ACC112 (cell line): ENCODE measurements around the gene CCDC78.
"Not testable (repeated sequence)": the region's sequence is repeated elsewhere in the genome, so short reads cannot be mapped to it uniquely, and the experiment has no call there.

Experiments used
- H2AFZ ChIP-seq: fragments of 200-600 bp; sonication (generic); one replicate; pipeline ENCODE4 v1.6.0; 2017; ENCODE audit warnings: antibody characterized with exemption, low read length; ENCODE audit not compliant: unreplicated experiment
- H3K27ac ChIP-seq: fragments of 200-600 bp; sonication (generic); 2 replicates; pipeline ENCODE4 v1.5.1; 2014; ENCODE audit warnings: low read depth, mild to moderate bottlenecking, antibody characterized with exemption, low read length, moderate library complexity
- H3K27me3 ChIP-seq: fragments of 200-600 bp; sonication (generic); 2 replicates; pipeline ENCODE4 v1.6.1; 2014; ENCODE audit warnings: mild to moderate bottlenecking, antibody characterized with exemption, low read length, moderate library complexity, mixed read lengths; ENCODE audit not compliant: insufficient read depth
- H3K36me3 ChIP-seq: fragments of 200-600 bp; sonication (generic); 2 replicates; pipeline ENCODE4 v1.6.1; 2016; ENCODE audit warnings: mild to moderate bottlenecking, antibody characterized with exemption, low read length, moderate library complexity, mixed read lengths; ENCODE audit not compliant: insufficient read depth
- H3K4me1 ChIP-seq: fragments of 200-600 bp; sonication (generic); one replicate; pipeline ENCODE4 v1.6.1; 2016; ENCODE audit warnings: low read length, mixed read lengths; ENCODE audit not compliant: insufficient read depth, unreplicated experiment, control insufficient read depth
- H3K4me3 ChIP-seq: fragments of 200-600 bp; sonication (generic); 2 replicates; pipeline ENCODE4 v1.5.1; 2014; ENCODE audit warnings: mild to moderate bottlenecking, low read depth, low read length
- H3K79me2 ChIP-seq: fragments of 200-600 bp; sonication (generic); one replicate; pipeline ENCODE4 v1.6.0; 2016; ENCODE audit warnings: low read length; ENCODE audit not compliant: control insufficient read depth, unreplicated experiment, insufficient read depth

CCDC78 gene

DNA sequence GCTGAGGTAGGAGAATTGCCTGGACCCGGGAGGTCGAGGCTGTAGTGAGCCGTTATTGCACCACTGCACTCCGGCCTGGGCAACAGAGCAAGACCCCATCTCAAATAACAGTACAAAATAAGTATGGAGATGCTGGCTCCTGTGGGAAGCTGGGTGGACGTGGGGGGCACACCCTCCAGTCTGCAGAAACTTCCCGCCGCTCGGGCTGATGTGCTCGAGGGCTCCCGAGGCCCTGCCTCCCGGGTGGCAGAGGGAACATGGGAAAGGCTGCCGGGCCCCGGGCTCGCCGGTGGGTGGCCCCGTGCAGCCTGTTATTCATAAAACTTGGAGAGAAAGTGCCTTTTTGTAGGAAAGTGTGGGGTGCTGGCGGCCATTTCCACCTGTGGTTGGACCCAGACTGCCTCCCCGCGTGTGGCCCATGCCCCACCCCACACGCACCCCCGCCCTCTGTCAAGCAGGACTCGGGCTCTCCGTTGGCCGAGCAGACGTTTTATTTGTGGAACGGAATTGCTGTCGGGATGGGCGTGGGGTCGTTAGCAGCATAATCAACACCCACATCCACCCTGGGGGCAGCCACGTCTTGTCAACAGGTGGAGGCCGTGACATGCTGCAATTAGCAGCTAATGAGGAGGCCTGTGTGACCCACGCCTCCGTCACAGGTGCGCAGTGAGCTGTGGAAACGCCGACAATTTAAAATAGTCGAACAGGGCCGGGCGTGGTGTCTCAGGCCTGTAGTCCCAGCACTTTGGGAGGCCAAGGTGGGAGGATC, 21.9 kb upstream of the CCDC78 start:
- Histone ChIP-seq H3K27ac (no peak overlapping the region), H3K27me3 (no peaks in the 10 kb centered on the region), H3K4me1 (no peaks in the 10 kb centered on the region), H3K36me3 (no peaks in the 10 kb centered on the region), H3K79me2 (no peaks in the 10 kb centered on the region), H2AFZ (no peak overlapping the region), H3K4me3 (no peak overlapping the region)

DNA sequence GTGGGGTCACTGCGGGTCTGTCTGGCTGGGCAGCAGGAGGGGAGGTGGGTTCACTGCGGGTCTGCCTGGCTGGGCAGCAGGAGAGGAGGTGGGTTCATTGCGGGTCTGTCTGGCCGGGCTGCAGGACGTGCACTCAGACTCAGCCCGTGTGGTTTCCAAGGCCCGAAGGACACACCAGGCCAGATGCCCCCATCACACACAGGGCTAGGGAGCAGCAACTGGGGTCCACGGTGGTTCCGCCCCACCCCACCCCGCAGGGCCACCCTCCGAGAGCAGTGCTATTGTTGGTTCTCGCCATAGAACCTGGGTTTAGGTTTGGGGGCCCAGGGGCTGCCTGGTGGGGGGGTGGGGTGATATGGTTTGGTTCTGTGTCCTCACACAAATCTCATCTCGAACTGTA, 20.4 kb upstream of the CCDC78 start:
- Histone ChIP-seq H3K4me1 (no peaks in the 10 kb centered on the region), H3K27me3 (no peaks in the 10 kb centered on the region), H2AFZ (no peak overlapping the region), H3K4me3 (no peak overlapping the region), H3K36me3 (no peaks in the 10 kb centered on the region), H3K27ac (no peak overlapping the region), H3K79me2 (no peaks in the 10 kb centered on the region)

DNA sequence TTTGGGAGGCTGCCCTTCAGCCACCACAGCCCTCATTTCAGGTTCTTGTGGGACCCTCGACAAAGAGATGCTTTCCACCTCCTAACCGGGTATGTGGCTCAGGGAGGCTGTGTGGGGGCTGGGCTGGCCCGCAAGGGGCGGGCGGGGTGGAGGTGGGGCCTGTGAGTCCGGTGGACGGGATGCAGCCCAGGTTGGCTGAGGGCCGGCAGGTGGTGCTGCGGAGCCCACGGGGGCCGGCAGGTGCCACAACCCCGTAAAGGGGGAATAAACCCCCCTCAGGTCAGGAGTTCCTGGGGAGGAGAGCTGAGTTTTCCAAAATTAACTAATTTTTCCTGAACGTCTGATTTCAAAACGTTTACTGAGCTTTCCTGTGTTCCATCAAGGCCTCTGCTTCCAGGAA, 19.5 kb upstream of the CCDC78 start:
- H3K4me3 ChIP-seq: no peak overlapping the region
- H3K27ac ChIP-seq: no peak overlapping the region
- H3K4me1 ChIP-seq: no peaks in the 10 kb centered on the region
- H3K27me3 ChIP-seq: no peaks in the 10 kb centered on the region
- no peaks in the 10 kb centered on the region for H3K36me3 ChIP-seq
- H2AFZ ChIP-seq: no peak overlapping the region
- H3K79me2 ChIP-seq: no peaks in the 10 kb centered on the region

DNA sequence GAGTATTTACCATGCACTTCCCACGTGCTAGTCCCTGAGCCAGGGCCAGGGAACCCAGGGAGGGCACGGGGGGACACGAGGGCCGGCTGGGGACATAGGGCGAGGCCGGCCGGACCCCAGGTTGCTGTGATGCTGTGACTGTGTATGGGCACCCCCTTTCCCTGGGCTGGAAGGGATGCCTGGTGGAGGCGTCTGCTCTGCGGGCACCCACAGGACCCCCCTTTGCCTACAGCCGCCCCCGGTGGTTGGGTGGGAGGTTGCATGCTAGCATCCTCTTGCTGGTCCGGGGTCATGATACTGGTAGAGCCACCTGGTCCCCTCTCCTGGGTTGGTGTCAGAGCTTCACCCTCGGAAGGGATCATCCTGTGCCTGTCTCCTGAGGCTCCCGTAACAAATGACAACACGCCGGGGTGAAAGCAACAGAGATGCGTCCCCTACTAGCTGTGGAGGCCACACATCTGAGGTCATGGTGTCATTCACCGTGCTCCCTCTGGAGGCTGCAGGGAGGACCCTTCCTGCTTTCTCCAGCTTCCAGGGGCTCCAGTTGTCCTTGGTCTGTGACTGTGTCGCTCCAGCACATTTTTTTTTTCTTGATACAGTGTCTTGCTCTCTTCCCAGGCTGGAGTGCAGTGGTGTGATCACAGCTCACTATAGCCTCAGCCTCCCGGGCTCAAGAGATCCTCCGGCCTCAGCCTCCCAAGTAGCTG, 17.7 kb upstream of the CCDC78 start:
- no peaks in the 10 kb centered on the region for H3K27me3 ChIP-seq
- no peaks in the 10 kb centered on the region for H3K4me1 ChIP-seq
- no peak overlapping the region for H3K27ac ChIP-seq
- no peaks in the 10 kb centered on the region for H3K36me3 ChIP-seq
- no peak overlapping the region for H2AFZ ChIP-seq
- no peak overlapping the region for H3K4me3 ChIP-seq
- H3K79me2 ChIP-seq: peaks cover 6% of the 10 kb centered on the region

DNA sequence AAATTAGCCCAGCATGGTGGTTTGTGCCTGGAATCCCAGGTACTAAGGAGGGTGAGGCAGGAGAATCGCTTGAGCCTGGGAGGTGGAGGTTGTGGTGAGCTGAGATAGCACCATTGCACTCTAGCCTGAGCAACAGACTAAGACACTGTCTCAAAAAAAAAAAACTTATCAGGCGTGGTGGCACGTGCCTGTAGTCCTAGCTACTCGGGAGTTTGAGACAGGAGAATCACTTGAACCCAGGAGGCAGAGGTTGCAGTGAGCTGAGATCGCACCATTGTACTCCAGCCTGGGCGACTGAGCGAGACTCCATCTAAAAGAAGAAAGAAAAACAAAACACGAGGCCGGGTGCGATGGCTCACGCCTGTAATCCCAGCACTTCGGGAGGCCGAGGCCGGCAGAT, 16.7 kb upstream of the CCDC78 start:
- not testable (repeated sequence) for H2AFZ ChIP-seq, H3K27ac ChIP-seq, H3K79me2 ChIP-seq, H3K4me3 ChIP-seq, H3K4me1 ChIP-seq, H3K27me3 ChIP-seq, H3K36me3 ChIP-seq

DNA sequence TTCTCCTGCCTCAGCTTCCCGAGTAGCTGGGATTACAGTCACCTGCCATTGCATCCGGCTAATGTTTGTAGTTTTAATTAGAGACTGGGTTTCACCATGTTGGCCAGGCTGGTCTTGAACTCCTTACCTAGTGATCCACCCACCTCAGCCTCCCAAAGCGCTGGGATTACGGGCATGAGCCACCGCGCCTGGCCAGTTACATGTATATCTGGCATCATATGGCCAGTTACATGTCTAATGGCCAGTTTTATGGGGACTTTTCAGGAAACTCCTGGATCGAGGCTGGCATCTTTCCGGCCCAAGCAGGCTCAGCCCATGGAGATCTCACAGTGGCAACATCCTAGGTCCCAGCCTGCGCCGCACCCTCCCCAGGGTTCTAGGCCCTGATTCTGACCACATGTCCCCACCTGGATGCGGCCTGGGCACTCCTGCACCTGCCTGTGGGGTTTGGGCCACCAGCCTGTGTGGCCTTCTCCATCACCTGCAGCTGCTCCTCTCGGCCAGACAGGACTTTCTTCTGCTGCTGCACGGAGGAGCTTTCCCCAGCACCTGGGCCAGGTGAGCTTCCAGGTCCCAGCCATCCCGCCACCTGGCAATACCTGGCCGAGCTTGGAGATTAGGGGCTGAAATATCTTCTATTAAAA, 15.9 kb upstream of the CCDC78 start:
- Histone ChIP-seq H3K4me3 (no peak overlapping the region), H3K79me2 (peaks cover 6% of the 10 kb centered on the region), H3K27ac (no peak overlapping the region)

DNA sequence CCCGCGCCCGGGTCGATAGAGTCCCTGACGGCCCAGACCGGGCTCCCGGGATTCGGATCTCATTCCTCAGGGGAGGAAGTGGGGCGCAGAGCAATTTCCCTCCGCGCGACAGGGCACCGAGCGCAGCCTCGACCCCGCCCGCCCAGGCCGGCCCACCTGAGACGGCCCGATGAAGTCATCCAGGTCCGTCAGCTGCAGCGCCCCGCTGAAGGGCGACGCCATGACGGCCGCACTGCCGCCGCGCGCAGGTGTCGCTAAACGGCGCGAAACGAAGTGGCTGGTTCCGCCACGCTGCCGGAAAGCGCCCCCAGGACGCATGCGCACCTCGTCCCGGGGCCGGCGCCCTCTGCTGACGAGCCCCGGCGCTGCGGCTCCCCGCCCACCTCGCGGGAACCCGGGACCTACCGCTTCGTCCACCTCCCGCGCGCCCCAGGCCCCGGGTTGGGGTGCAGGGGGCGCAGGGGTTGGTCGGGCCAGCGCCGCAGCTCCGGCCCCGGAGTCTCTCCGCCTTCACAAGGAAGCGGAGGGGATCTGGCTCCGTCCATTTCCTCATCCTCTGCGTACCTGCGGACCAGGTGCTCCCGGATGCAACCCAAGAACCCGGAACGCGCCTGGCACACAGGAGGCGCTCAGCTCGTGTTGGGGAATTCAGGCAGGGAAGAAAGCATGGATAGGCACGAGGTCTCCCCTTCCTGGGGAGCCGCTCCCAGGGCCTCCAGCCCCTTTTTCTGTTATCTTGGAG, 14.7 kb upstream of the CCDC78 start, which contains the start of gene CIAO3:
Gene CIAO3, minus strand, starts transcription at position 234 of the 742 bp plus-strand sequence. Its CDS starts 12 bp downstream, at position 222.
- Histone ChIP-seq H3K36me3 (no peaks in the 10 kb centered on the region), H3K27me3 (no peaks in the 10 kb centered on the region), H3K4me3 (peak within 1 kb of the TSS; percentile 98), H3K4me1 (no peaks in the 10 kb centered on the region), H2AFZ (peak within 1 kb of the TSS; percentile 99), H3K27ac (no peak within 1 kb of the TSS), H3K79me2 (peaks cover 6% of the 10 kb centered on the region)

More for the DNA sequence above, 15.9 kb upstream of the CCDC78 start:
- H2AFZ ChIP-seq: no peak overlapping the region
- H3K4me1 ChIP-seq: no peaks in the 10 kb centered on the region
- H3K36me3 ChIP-seq: no peaks in the 10 kb centered on the region
- no peaks in the 10 kb centered on the region for H3K27me3 ChIP-seq

DNA sequence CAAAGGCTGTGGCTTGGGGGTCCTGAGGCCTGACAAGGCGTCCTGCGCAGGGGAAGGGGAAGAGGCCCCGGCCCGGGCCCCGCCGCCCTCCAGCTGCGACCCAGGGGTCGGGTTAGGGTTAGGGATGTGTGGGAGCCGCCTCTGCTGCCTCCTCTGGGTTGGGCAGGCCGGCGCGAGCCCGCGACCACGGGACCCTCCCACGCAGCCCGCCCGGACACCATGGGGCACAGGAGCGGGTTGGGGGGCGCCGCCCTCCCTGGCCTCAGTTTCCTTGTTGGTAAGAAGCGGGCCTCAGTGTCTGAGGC, 14.2 kb upstream of the CCDC78 start:
- H3K4me1 ChIP-seq: no peaks in the 10 kb centered on the region
- no peaks in the 10 kb centered on the region for H3K36me3 ChIP-seq
- H3K4me3 ChIP-seq: peak overlapping the region; percentile 98
- no peak overlapping the region for H3K27ac ChIP-seq
- H3K27me3 ChIP-seq: no peaks in the 10 kb centered on the region
- H2AFZ ChIP-seq: peak overlapping the region; percentile 99
- H3K79me2 ChIP-seq: peaks cover 6% of the 10 kb centered on the region

DNA sequence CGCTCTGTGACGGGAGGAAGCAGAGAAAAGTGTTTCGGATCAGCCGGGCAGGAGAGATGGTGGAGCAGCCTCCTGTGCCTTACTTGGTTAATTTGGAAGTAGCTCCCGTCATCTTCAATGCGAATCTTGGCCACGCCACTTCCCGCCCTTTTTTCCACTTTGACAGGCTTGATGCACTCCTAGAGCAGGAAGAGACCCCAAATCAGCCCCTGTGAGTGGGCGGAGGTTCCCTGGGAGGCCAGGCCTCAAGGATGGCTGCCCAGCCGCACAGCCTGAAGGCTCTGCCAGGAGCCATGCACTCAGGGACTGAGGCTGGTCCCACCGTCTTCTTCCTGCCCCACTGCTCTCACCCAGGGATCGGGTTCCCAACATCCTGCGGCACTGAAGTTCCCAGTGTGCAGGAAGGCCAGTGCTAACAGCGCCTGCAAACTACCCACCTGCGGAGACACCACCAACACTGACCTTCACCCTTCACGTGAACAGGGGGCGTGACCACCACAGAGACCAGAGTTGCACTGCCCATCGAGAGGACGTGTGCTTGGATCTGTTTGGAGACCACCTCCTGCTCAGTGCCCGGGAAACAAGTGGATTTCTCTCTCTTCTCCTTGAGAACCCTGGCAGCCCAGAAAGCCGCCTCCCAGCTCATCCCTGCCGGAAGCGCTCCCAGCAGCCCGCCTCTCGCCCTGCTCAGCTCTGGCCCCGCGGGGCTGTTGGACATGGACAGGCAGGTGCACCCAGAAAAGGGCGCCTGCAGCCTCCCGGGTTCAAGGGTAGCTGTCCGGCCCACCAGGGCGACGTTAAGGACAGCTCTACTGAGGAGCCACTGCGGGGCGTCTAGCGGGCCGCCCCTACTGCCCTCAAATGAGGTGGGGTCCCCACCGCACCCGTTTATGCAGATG, 13.6 kb upstream of the CCDC78 start:
- Histone ChIP-seq H3K4me1 (no peaks in the 10 kb centered on the region), H3K27ac (no peak overlapping the region), H3K27me3 (no peaks in the 10 kb centered on the region), H3K79me2 (peaks cover 6% of the 10 kb centered on the region), H3K4me3 (peak overlapping the region; percentile 98), H2AFZ (no peak overlapping the region), H3K36me3 (no peaks in the 10 kb centered on the region)
